HepG2 (cell line): ENCODE results near the gene SOHLH2. TPM values are rescaled to one million over a fixed set of nuclear protein-coding genes. Genes with fewer than 3 reads are reported as not detected.

Experiments
- ATAC-seq: fragments of 200-7000 bp; cut with Tn5 transposase; 3 replicates; pipeline ENCODE4 v1.9.1; 2020; ENCODE audit warnings: mild to moderate bottlenecking, moderate library complexity
- BruUV-seq: library from RNA; stranded (reverse); fragments of 400-500 nt; replicated peaks from 2 replicates; lab custom pipeline; 2021; lab: Mats Ljungman, UMichigan
- CTCF ChIA-PET: fragments of 300-600 bp; formaldehyde crosslinking; extraction: SDS; loops from one replicate; lab custom pipeline; 2021; ENCODE audit warnings: low total read pairs, inconsistent platforms, low intra/inter-chr PET ratio; lab: Yijun Ruan, JAX
- POLR2A ChIA-PET: fragments of 350-600 bp; sonication (Branson Sonifier 250); formaldehyde crosslinking; loops from one replicate; lab custom pipeline; 2020; ENCODE audit warnings: antibody characterized with exemption, inconsistent platforms; lab: Yijun Ruan, JAX
- DNase-seq: peaks from one replicate; pipeline ENCODE4 v3.0.0-alpha.2; 2015; ENCODE audit warnings: low spot score
- FAIRE-seq: peaks from 3 replicates; lab custom pipeline; 2011; peaks lifted over from hg19 to GRCh38; lab: Jason Lieb, UNC
- H2AFZ ChIP-seq: one replicate; pipeline ENCODE4 v1.6.1; 2011; ENCODE audit warnings: low read length, inconsistent platforms
- H3K27ac ChIP-seq: fragments of 300-600 bp; 3 replicates; pipeline ENCODE4 v1.8.0; 2011; ENCODE audit warnings: mixed run types, mild to moderate bottlenecking, mixed read lengths, low read length, inconsistent platforms; ENCODE audit not compliant: insufficient read depth; ENCODE audit errors: extremely low read length
- H3K27me3 ChIP-seq, 2 experiments: fragments of 200-600 bp in 1 of 2; 2 replicates in 1 of 2; 3 replicates in 1 of 2; pipeline versions ENCODE4 v1.6.0 to v1.8.0; 2011; ENCODE audit warnings: low read length in 2 of 2, mild to moderate bottlenecking in 2 of 2, moderate library complexity in 2 of 2, inconsistent platforms in 1 of 2; ENCODE audit not compliant: insufficient read depth in 2 of 2, control insufficient read depth in 1 of 2
- H3K36me3 ChIP-seq, 2 experiments: fragments of 200-600 bp in 1 of 2; replicated peaks in 1 of 2; 2 replicates in 1 of 2; 3 replicates in 1 of 2; pipeline versions ENCODE4 v1.5.1 to v1.8.0; 2011; ENCODE audit warnings: low read length in 2 of 2, inconsistent platforms in 1 of 2; ENCODE audit not compliant: insufficient read depth in 2 of 2, control insufficient read depth in 1 of 2
- H3K4me1 ChIP-seq: 2 replicates; pipeline ENCODE4 v1.5.1; 2012; ENCODE audit warnings: low read length, inconsistent platforms; ENCODE audit not compliant: insufficient read depth
- H3K4me2 ChIP-seq: 2 replicates; pipeline ENCODE4 v1.6.0; 2011; ENCODE audit warnings: low read depth, low read length, inconsistent platforms
- H3K4me3 ChIP-seq, 3 experiments: fragments of 200-600 bp in 1 of 3; sonication (generic), shearing (Covaris generic) in 1 of 3; replicated peaks in 1 of 3; 2 replicates each; pipeline ENCODE4 v1.5.1; 2011 to 2016; ENCODE audit warnings: low read length in 3 of 3, inconsistent platforms in 2 of 3, low read depth in 2 of 3, mild to moderate bottlenecking in 2 of 3, control low read depth in 1 of 3, mixed read lengths in 1 of 3; ENCODE audit not compliant: insufficient read depth in 1 of 3
- H3K79me2 ChIP-seq: one replicate; pipeline ENCODE4 v1.6.1; 2011; ENCODE audit warnings: low read length, inconsistent platforms; ENCODE audit not compliant: insufficient read depth
- H3K9ac ChIP-seq: 2 replicates; pipeline ENCODE4 v1.6.0; 2011; ENCODE audit warnings: mild to moderate bottlenecking, low read depth, low read length, inconsistent platforms; ENCODE audit not compliant: insufficient read depth
- H3K9me3 ChIP-seq: 2 replicates; pipeline ENCODE4 v1.5.1; 2012; ENCODE audit warnings: mild to moderate bottlenecking, low read length
- H4K20me1 ChIP-seq: 2 replicates; pipeline ENCODE4 v1.6.0; 2011; ENCODE audit warnings: inconsistent platforms, mild to moderate bottlenecking, low read length, moderate library complexity; ENCODE audit not compliant: insufficient read depth
- ATF7 ChIP-seq, 2 experiments: fragments of 450-650 bp in 1 of 2; sonication (generic) in 1 of 2; formaldehyde crosslinking in 1 of 2; IDR thresholded peaks; 2 replicates each; pipeline versions ENCODE4 v1.4.0 to v1.6.1; 2016 to 2020; ENCODE audit warnings: antibody characterized with exemption in 1 of 2, mild to moderate bottlenecking in 1 of 2, missing genetic modification reagents in 1 of 2
- CAMTA2 ChIP-seq: sonication (generic); formaldehyde crosslinking; IDR thresholded peaks from 2 replicates; pipeline ENCODE4 v1.4.0; 2020; ENCODE audit warnings: mild to moderate bottlenecking, missing genetic modification reagents, borderline replicate concordance
- CHD4 ChIP-seq: fragments of 200-600 bp; sonication (generic); IDR thresholded peaks from 2 replicates; pipeline ENCODE4 v1.7.0; 2017; ENCODE audit warnings: mild to moderate bottlenecking, low read length, borderline replicate concordance
- E2F1 ChIP-seq: sonication (generic); formaldehyde crosslinking; IDR thresholded peaks from 2 replicates; pipeline ENCODE4 v1.5.0; 2020; ENCODE audit warnings: missing genetic modification reagents
- EHMT2 ChIP-seq: fragments of 200-600 bp; sonication (generic); IDR thresholded peaks from 2 replicates; pipeline ENCODE4 v1.7.0; 2017; ENCODE audit warnings: antibody characterized with exemption, low read depth, low read length, borderline replicate concordance
- GABPA ChIP-seq, 2 experiments: IDR thresholded peaks; 2 replicates each; pipeline ENCODE4 v1.6.1; 2011 to 2016; ENCODE audit warnings: low read depth in 2 of 2, low read length in 1 of 2, missing biosample characterization in 1 of 2, missing genetic modification characterization in 1 of 2
- JUND ChIP-seq: sonication (generic); formaldehyde crosslinking; IDR thresholded peaks from 2 replicates; pipeline ENCODE4 v1.8.0; 2022; ENCODE audit warnings: mild to moderate bottlenecking, missing genetic modification reagents
- KLF13 ChIP-seq: sonication (generic); formaldehyde crosslinking; IDR thresholded peaks from 2 replicates; pipeline ENCODE4 v1.4.0; 2020; ENCODE audit warnings: mild to moderate bottlenecking, missing genetic modification reagents
- MATR3 ChIP-seq: sonication (generic); formaldehyde crosslinking; IDR thresholded peaks from 2 replicates; pipeline ENCODE4 v1.4.0; 2020; ENCODE audit warnings: missing genetic modification reagents
- MEIS1 ChIP-seq: sonication (generic); formaldehyde crosslinking; IDR thresholded peaks from 2 replicates; pipeline ENCODE4 v1.9.0; 2021; ENCODE audit warnings: mild to moderate bottlenecking, missing genetic modification reagents, moderate library complexity, borderline replicate concordance
- NFYC ChIP-seq: IDR thresholded peaks from 2 replicates; pipeline ENCODE4 v1.6.1; 2016; ENCODE audit warnings: missing genetic modification reagents, missing compliant biosample characterization
- POLR2AphosphoS2 ChIP-seq: IDR thresholded peaks from 2 replicates; pipeline ENCODE4 v1.6.1; 2011; ENCODE audit warnings: low read depth, low read length, improper control_type of control experiment
- SETDB1 ChIP-seq: sonication (generic); formaldehyde crosslinking; IDR thresholded peaks from 2 replicates; pipeline ENCODE4 v1.5.1; 2020; ENCODE audit warnings: missing genetic modification reagents, mild to moderate bottlenecking, borderline replicate concordance
- SMARCC2 ChIP-seq: fragments of 450-650 bp; IDR thresholded peaks from 2 replicates; pipeline ENCODE4 v1.6.1; 2017; ENCODE audit warnings: antibody characterized with exemption, mild to moderate bottlenecking
- ZNF749 ChIP-seq: sonication (generic); formaldehyde crosslinking; IDR thresholded peaks from 2 replicates; pipeline ENCODE4 v1.8.0; 2022; ENCODE audit warnings: mild to moderate bottlenecking, missing genetic modification reagents, moderate library complexity, borderline replicate concordance
- WGBS: methylation state at CpG from one replicate; pipeline ENCODE4 v1.1.6; 2017; ENCODE audit warnings: low lambda C conversion rate; 5-methylcytosine and 5-hydroxymethylcytosine counted together
- in situ Hi-C: cut with HindIII; loops from 2 replicates; pipeline ENCODE4 v1.10.0; 2017; ENCODE audit warnings: low pct_unique_long_range_greater_than_20kb; ENCODE audit not compliant: extremely low pct_ligation_motif_present
- intact Hi-C: fragments of 100-400 bp; cut with micrococcal nuclease; formaldehyde crosslinking; loops from one replicate; pipeline ENCODE4 v1.10.0; 2022; ENCODE audit not compliant: unreplicated experiment
- polyA plus RNA-seq, 8 experiments: library from polyadenylated mRNA; depleted of rRNA in 3 of 8; stranded (reverse) in 7 of 8; unstranded in 1 of 8; fragments of >200 nt; fragmentation: Illumina TruSeq in 4 of 8; extraction: Trizol in 4 of 8; gene quantifications; 2 replicates each; pipeline versions ENCODE4 v1.2.1 to v1.2.3, GENCODE V29; 2011 to 2016; ENCODE audit warnings: low read depth in 4 of 8, missing spikeins in 1 of 8, mixed read lengths in 1 of 8; ENCODE audit not compliant: insufficient read depth in 1 of 8
- total RNA-seq, 5 experiments: library from RNA; depleted of rRNA; stranded (reverse); fragments of >200 nt; fragmentation: Illumina TruSeq; extraction: Trizol; gene quantifications; 2 replicates each; pipeline ENCODE4 v1.2.3, GENCODE V29; 2016; ENCODE audit warnings: low read depth in 1 of 5
- TF ChIP-seq, protein P1 (sequence below): sonication (generic); formaldehyde crosslinking; IDR thresholded peaks from 2 replicates; pipeline ENCODE4 v1.4.0; 2020; ENCODE audit warnings: missing genetic modification reagents

The SOHLH2 gene
- total and polyA plus RNA-seq, 2 of the 13 experiments (the other 11 are each of a cell fraction or from before 2014, with no cell fraction given) = not detected

DNA sequence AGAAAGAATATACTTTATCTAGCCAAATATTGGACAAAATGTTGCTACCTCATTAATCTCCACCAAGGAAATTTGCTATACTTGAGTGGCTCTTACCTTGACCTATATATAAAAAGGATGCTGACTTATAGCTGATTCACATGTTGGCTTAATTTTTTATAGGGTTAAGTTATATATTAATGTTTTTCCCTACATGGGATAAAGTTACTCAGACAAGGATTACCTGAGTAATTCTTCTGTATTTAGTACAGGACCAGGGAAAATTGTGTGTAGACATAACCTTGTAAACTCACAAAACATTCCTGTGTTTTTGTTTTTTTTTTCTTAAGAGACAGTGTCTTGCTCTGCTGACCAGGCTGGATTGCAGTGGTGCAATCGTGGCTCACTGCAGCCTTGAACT, 30.6 kb upstream of the SOHLH2 start:
- Histone ChIP-seq H3K27ac (no peak overlapping the region), H3K4me3 (no peak overlapping the region), H2AFZ (no peak overlapping the region), H3K79me2 (no peaks in the 10 kb centered on the region), H3K9ac (no peak overlapping the region), H3K9me3 (no peaks in the 10 kb centered on the region), H3K4me1 (no peaks in the 10 kb centered on the region), H4K20me1 (no peaks in the 10 kb centered on the region), H3K36me3 (no peaks in the 10 kb centered on the region), H3K4me2 (no peak overlapping the region)
- ChIA-PET POLR2A (no interaction called here), CTCF (no interaction called here)
- DNase-seq (no peak), ATAC-seq (no peak), FAIRE-seq (no peak)
- 0% methylated on average over 1 of the region's 1 CpG for WGBS
- intact Hi-C loops = no loop called here
- no TSS peak for BruUV-seq
- TF ChIP-seq SETDB1 (CRISPR knock-in tag) (no peak), NFYC (CRISPR knock-in tag) (no peak), ATF7 (IDR thresholded peaks at IDR 0.05) (no peak), ATF7 (CRISPR knock-in tag; IDR thresholded peaks at IDR 0.05) (no peak), GABPA (IDR thresholded peaks at IDR 0.05; ENCODE audit: low read depth, low read length) (no peak), GABPA (CRISPR knock-in tag; IDR thresholded peaks at IDR 0.05; ENCODE audit: low read depth) (no peak), CHD4 (no peak), JUND (CRISPR knock-in tag) (no peak), SMARCC2 (no peak), POLR2AphosphoS2 (no peak), E2F1 (no peak), MEIS1 (CRISPR knock-in tag) (no peak), KLF13 (CRISPR knock-in tag) (no peak), MATR3 (CRISPR knock-in tag) (no peak), CAMTA2 (CRISPR knock-in tag) (no peak), EHMT2 (no peak), ZNF749 (CRISPR knock-in tag) (no peak)
- TF ChIP-seq, protein P1, sequence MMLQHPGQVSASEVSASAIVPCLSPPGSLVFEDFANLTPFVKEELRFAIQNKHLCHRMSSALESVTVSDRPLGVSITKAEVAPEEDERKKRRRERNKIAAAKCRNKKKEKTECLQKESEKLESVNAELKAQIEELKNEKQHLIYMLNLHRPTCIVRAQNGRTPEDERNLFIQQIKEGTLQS (CRISPR knock-in tag) = no peak
- TF ChIP-seq, all 625 proteins: peak for 0
- in situ Hi-C loops = no loop called here
- H3K27me3 ChIP-seq = no peaks in the 10 kb centered on the region
